WERI-Rb-1 (cell line): ENCODE data around the gene SLC51A.

Experiments used
- DNase-seq: peaks from one replicate; pipeline ENCODE4 v3.0.0-alpha.2; 2020
- H3K27ac ChIP-seq: fragments of 250-450 bp; sonication (Bioruptor Pico); 2 replicates; pipeline ENCODE4 v1.5.1; 2020; ENCODE audit warnings: mild to moderate bottlenecking, moderate library complexity
- H3K27me3 ChIP-seq: fragments of 250-450 bp; sonication (Bioruptor Pico); 2 replicates; pipeline ENCODE4 v1.5.1; 2021; ENCODE audit warnings: mild to moderate bottlenecking, low read depth, moderate library complexity; ENCODE audit not compliant: insufficient read depth, severe bottlenecking
- H3K36me3 ChIP-seq: fragments of 250-450 bp; sonication (Bioruptor Pico); 2 replicates; pipeline ENCODE4 v1.5.1; 2020; ENCODE audit warnings: mild to moderate bottlenecking, moderate library complexity
- H3K4me3 ChIP-seq: 2 replicates; pipeline ENCODE4 v1.5.1; 2011; ENCODE audit warnings: low read depth, mild to moderate bottlenecking, control low read depth, low read length
- H3K9me3 ChIP-seq: fragments of 250-450 bp; sonication (Bioruptor Pico); 2 replicates; pipeline ENCODE4 v1.5.1; 2021; ENCODE audit warnings: mild to moderate bottlenecking, moderate library complexity; ENCODE audit not compliant: severe bottlenecking
- CTCF ChIP-seq: IDR thresholded peaks from 2 replicates; pipeline ENCODE4 v1.5.1; 2011; ENCODE audit warnings: low read depth, mild to moderate bottlenecking, control low read depth, inconsistent platforms, low read length

The SLC51A gene

GRCh38 chr3:196232154-196232881 lies 16.0 kb downstream of the SLC51A start:
- DNase-seq: no peak
- no peaks in the 10 kb centered on the region for H3K27me3 ChIP-seq
- TF ChIP-seq CTCF: no peak
- H3K36me3 ChIP-seq: no peaks in the 10 kb centered on the region
- H3K9me3 ChIP-seq: no peaks in the 10 kb centered on the region
- H3K4me3 ChIP-seq: no peak overlapping the region
- no peak overlapping the region for H3K27ac ChIP-seq

- Histone ChIP-seq H3K9me3 (no peaks in the 10 kb centered on the region), H3K27ac (no peak overlapping the region), H3K36me3 (no peaks in the 10 kb centered on the region), H3K27me3 (no peaks in the 10 kb centered on the region), H3K4me3 (no peak overlapping the region)
- no peak for TF ChIP-seq CTCF
- DNase-seq: no peak
Measured at GRCh38 chr3:196232882-196233251, 16.5 kb downstream of the SLC51A start.

DNA sequence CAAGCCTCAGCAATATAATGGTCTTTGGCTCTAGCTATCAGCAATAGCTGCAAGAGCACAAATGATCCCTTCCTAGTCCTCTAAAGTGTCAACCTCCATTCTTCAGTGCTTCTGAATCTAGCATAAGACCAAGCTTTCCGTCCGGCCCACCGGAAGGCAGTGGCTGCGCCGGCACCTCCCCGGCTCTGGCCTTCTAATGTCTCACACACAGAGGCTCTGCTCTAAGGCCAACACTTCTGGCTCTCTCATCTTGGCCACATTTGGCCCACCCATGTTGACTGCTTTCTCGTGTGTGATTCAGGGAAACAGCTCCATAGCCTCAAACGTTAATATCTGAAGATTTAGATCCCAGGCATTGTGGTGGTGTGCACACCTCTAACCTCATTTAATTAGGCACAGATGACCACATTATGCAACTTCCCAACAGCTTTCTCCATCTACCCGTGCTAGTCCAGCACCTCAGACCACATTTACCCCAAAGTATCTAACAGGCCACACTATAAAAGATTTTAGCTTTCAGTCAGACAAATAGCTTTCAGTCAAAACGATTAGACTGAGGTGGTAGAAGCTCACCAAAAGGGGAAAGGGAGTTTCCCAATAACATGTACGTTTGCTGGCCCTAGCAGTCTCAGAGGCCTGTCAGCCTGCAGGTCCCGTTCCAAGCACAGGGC lies 19.3 kb downstream of the SLC51A start:
- no peaks in the 10 kb centered on the region for H3K9me3 ChIP-seq
- no peaks in the 10 kb centered on the region for H3K36me3 ChIP-seq
- H3K27ac ChIP-seq: no peak overlapping the region
- no peak for TF ChIP-seq CTCF
- H3K27me3 ChIP-seq: no peaks in the 10 kb centered on the region
- H3K4me3 ChIP-seq: no peak overlapping the region
- no peak for DNase-seq

DNA sequence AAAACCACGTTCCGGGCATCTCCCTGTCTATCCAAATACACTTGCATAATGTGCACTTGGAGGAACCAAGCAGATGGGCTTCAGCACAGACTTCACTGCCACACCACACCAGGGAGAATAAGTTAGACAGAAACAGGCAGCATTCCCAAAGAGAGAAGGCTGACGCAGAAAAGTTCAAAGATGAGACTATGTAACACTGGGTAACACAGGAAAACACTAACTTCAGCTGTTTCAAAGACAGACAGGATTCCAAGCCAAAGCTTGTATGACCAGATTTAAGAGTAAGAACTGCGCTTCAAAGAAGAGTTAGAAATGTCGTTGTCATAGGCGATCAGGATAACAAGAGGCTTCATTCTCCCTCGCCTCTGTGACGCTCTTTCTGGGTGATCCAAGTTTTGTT lies 19.9 kb downstream of the SLC51A start:
- no peaks in the 10 kb centered on the region for H3K27me3 ChIP-seq
- H3K9me3 ChIP-seq: no peaks in the 10 kb centered on the region
- DNase-seq: no peak
- TF ChIP-seq CTCF: no peak
- H3K27ac ChIP-seq: no peak overlapping the region
- H3K4me3 ChIP-seq: no peak overlapping the region
- no peaks in the 10 kb centered on the region for H3K36me3 ChIP-seq

- Histone ChIP-seq H3K36me3 (no peaks in the 10 kb centered on the region; the same call in 1 of the 2 replicates), H3K9me3 (no peaks in the 10 kb centered on the region), H3K27me3 (no peaks in the 10 kb centered on the region), H3K4me3 (no peak overlapping the region), H3K27ac (no peak overlapping the region)
- DNase-seq: peak; percentile 32
- TF ChIP-seq CTCF: no peak
Measured at GRCh38 chr3:196237203-196237602, 20.9 kb downstream of the SLC51A start.
